GM19035 (cell line): Measurements from ENCODE around the gene C17orf78.
"Not testable (repeated sequence)": the region's sequence is repeated elsewhere in the genome, so short reads cannot be mapped to it uniquely, and the experiment has no call there.

Experiments
- ATAC-seq: cut with Tn5 transposase; IDR thresholded peaks from one replicate; pipeline ENCODE4 v1.9.1; 2021; ENCODE audit not compliant: unreplicated experiment

The C17orf78 gene

GRCh38 chr17:37430051-37430627 is 54.4 kb downstream of the C17orf78 start:
- ATAC-seq, result no peak

- ATAC-seq, result no peak
These were observed 56.9 kb downstream of the C17orf78 start for GRCh38 chr17:37432671-37433070.

GRCh38 chr17:37438141-37438540 is 62.4 kb downstream of the C17orf78 start:
- no peak for ATAC-seq

DNA sequence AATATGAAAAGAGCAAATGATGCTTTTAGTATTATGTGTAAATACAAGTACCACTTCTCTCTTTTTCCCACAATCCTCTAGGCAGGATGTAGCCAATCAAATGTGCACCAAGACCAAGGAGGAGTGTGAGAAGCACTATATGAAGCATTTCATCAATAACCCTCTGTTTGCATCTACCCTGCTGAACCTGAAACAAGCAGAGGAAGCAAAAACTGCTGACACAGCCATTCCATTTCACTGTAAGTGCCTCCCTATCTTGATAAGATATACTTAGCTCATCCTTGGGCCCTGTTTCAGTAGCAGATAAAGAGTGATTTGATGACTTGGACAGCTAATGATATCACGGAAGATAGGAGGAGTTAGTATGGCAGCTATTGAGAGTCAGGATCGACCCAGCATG is 64.6 kb downstream of the C17orf78 start:
- ATAC-seq, result no peak

GRCh38 chr17:37441369-37442014 is 65.7 kb downstream of the C17orf78 start:
- not testable (repeated sequence) for ATAC-seq
